Caco-2 (cell line): Measurements from ENCODE around the gene ARPC4. TPM values are rescaled to one million over a fixed set of nuclear protein-coding genes. Genes with fewer than 3 reads are reported as not detected.
A peak's percentile ranks its signal among the peaks of the same experiment; 100 is the strongest.

Source experiments
- BruUV-seq: library from RNA; stranded (reverse); fragments of 400-500 nt; replicated peaks from 2 replicates; lab custom pipeline; 2021; lab: Mats Ljungman, UMichigan
- CTCF ChIA-PET: fragments of 300-600 bp; sonication (Branson Sonifier 250); formaldehyde crosslinking; loops from one replicate; lab custom pipeline; 2022; ENCODE audit warnings: antibody characterized with exemption; lab: Charles Lee
- POLR2A ChIA-PET: fragments of 300-600 bp; sonication (Branson Sonifier 250); formaldehyde crosslinking; loops from one replicate; lab custom pipeline; 2022; ENCODE audit warnings: antibody characterized with exemption; lab: Charles Lee
- DNase-seq, 2 experiments: peaks; one replicate each; pipeline versions ENCODE4 v3.0.0 to v3.0.0-alpha.2; 2020 to 2022
- H3K27me3 ChIP-seq: replicated peaks from 2 replicates; pipeline ENCODE4 v1.6.0; 2011; ENCODE audit warnings: low read length; ENCODE audit not compliant: control insufficient read depth, insufficient read depth
- H3K36me3 ChIP-seq: 2 replicates; pipeline ENCODE4 v1.5.1; 2011; ENCODE audit warnings: low read length; ENCODE audit not compliant: control insufficient read depth, insufficient read depth
- H3K4me1 ChIP-seq: fragments of 250-450 bp; sonication (Bioruptor Pico); 2 replicates; pipeline ENCODE4 v1.5.1; 2020; ENCODE audit warnings: mild to moderate bottlenecking
- H3K4me3 ChIP-seq: 2 replicates; pipeline ENCODE4 v1.5.1; 2011; ENCODE audit warnings: low read depth, mild to moderate bottlenecking, control low read depth, low read length
- H3K9me3 ChIP-seq: fragments of 250-450 bp; sonication (Bioruptor Pico); 2 replicates; pipeline ENCODE4 v1.5.1; 2020; ENCODE audit warnings: mild to moderate bottlenecking, moderate library complexity
- H3K27ac Mint-ChIP-seq: one replicate; pipeline ENCODE4 v1.8.0; 2022; ENCODE audit warnings: mixed read lengths; ENCODE audit not compliant: unreplicated experiment
- H3K27me3 Mint-ChIP-seq: one replicate; pipeline ENCODE4 v1.8.0; 2022; ENCODE audit warnings: mixed read lengths; ENCODE audit not compliant: insufficient read depth, unreplicated experiment
- H3K36me3 Mint-ChIP-seq: one replicate; pipeline ENCODE4 v1.8.0; 2022; ENCODE audit warnings: mild to moderate bottlenecking, mixed read lengths; ENCODE audit not compliant: insufficient read depth, unreplicated experiment
- H3K4me1 Mint-ChIP-seq: one replicate; pipeline ENCODE4 v1.8.0; 2022; ENCODE audit warnings: low read depth, mixed read lengths; ENCODE audit not compliant: unreplicated experiment
- H3K4me3 Mint-ChIP-seq: one replicate; pipeline ENCODE4 v1.8.0; 2022; ENCODE audit warnings: mild to moderate bottlenecking, moderate library complexity, mixed read lengths; ENCODE audit not compliant: unreplicated experiment
- H3K9me3 Mint-ChIP-seq: one replicate; pipeline ENCODE4 v1.8.0; 2022; ENCODE audit warnings: mixed read lengths; ENCODE audit not compliant: unreplicated experiment
- intact Hi-C: fragments of 100-400 bp; cut with micrococcal nuclease; formaldehyde crosslinking; loops from one replicate; pipeline ENCODE4 v1.10.0; 2022; ENCODE audit not compliant: unreplicated experiment
- total RNA-seq: library from RNA; stranded (reverse); gene quantifications from 2 replicates; pipeline ENCODE4 v1.2.3, GENCODE V29; 2022
- TF ChIP-seq, protein P1 (sequence below), 2 experiments: fragments of 200-600 bp in 1 of 2; IDR thresholded peaks; 1 replicate in 1 of 2; 2 replicates in 1 of 2; pipeline versions ENCODE4 v1.5.1 to v1.8.0; 2011 to 2022; ENCODE audit warnings: antibody characterized with exemption in 1 of 2, control low read depth in 1 of 2, inconsistent platforms in 1 of 2, low read depth in 1 of 2, low read length in 1 of 2, mild to moderate bottlenecking in 1 of 2, moderate library complexity in 1 of 2; ENCODE audit not compliant: insufficient read depth in 1 of 2, severe bottlenecking in 1 of 2, unreplicated experiment in 1 of 2

Gene ARPC4
- total RNA-seq, 1 experiment from 2014 or later, result 158 TPM

DNA sequence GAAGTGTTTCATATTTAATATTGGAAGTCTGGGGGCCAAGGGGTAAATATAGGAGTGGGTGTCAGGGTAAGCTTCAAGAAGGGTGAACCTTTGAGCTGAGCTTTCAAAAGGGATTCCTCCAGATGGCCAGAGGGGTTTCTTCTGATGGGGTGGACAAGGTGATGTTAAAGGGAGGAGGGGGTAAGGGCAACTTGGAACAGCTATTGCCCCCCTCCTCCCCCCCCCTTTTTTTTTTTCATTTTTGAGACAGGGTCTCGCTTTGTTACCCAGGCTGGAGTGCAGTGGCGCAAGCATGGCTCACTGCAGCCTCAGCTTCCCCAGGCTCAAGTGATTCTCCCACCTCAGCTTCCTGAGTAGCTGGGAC, 15.1 kb downstream of the ARPC4 start:
- CTCF ChIA-PET, result interaction anchor here (0.6 kb wide), 1 partner anchor 894 kb away, joined by 3 read pairs; no protein-coding TSS in a partner anchor
- no peak overlapping the region for H3K27ac Mint-ChIP-seq
- intact Hi-C loops, result loop anchor here (1.0 to 2.0 kb wide), 2 partner anchors 37 to 305 kb away; partner anchors contain the start of gene RPUSD3

DNA sequence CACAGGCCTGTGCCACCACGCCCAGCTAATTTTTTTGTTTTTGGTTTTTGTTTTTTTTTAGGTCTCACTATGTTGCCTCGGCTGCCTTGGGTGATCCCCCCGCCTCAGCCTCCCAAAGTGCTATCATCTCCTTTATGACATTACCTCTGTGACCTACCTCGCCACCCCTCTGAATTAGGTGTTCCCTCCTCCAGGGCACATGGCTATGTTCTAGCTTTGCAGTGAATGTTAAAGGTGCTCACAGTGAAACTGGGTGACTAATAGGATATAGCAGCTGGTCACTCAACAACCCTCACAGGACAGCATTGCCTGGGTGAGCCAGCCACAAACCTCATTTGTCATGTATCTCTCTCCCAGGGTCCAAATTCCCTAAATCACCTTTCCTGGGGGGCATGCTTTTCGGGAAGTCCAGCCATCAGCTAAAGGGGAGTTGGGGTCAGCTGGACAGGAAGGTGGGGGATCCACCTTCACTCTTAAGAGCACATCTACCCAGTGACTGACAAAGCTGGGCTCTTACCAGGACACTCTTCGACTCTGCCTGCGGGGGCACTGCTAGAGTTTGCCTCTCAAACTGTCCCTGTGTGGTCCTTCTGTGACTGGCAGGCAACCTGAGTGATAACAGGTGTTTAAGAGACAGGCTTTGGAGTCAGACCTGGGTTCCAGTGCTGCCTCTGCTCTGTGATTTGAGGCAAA, 15.6 kb downstream of the ARPC4 start:
- TF ChIP-seq, protein P1, sequence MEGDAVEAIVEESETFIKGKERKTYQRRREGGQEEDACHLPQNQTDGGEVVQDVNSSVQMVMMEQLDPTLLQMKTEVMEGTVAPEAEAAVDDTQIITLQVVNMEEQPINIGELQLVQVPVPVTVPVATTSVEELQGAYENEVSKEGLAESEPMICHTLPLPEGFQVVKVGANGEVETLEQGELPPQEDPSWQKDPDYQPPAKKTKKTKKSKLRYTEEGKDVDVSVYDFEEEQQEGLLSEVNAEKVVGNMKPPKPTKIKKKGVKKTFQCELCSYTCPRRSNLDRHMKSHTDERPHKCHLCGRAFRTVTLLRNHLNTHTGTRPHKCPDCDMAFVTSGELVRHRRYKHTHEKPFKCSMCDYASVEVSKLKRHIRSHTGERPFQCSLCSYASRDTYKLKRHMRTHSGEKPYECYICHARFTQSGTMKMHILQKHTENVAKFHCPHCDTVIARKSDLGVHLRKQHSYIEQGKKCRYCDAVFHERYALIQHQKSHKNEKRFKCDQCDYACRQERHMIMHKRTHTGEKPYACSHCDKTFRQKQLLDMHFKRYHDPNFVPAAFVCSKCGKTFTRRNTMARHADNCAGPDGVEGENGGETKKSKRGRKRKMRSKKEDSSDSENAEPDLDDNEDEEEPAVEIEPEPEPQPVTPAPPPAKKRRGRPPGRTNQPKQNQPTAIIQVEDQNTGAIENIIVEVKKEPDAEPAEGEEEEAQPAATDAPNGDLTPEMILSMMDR (IDR thresholded peaks at IDR 0.05; ENCODE audit: insufficient read depth in 1 of 2, low read depth in 1 of 2, low read length in 1 of 2, severe bottlenecking in 1 of 2, unreplicated experiment in 1 of 2), result peak; percentile 38 to 71
- Histone ChIP-seq H3K4me1 (peaks cover 12% of the 10 kb centered on the region), H3K27me3 (no peaks in the 10 kb centered on the region), H3K4me3 (no peak overlapping the region), H3K9me3 (no peaks in the 10 kb centered on the region), H3K36me3 (no peaks in the 10 kb centered on the region; the same call in 1 of the 2 replicates)
- H3K36me3 Mint-ChIP-seq, result peaks cover 63% of the 10 kb centered on the region
- no peak overlapping the region for H3K4me3 Mint-ChIP-seq
- H3K4me1 Mint-ChIP-seq, result peaks cover 6% of the 10 kb centered on the region
- no TSS peak for BruUV-seq
- H3K27me3 Mint-ChIP-seq, result no peaks in the 10 kb centered on the region
- POLR2A ChIA-PET, result interaction anchor here (0.7 to 1.9 kb wide), 2 partner anchors 16 to 89 kb away, joined by 5 to 8 read pairs; partner anchors contain the start of gene ARPC4
- peak overlapping the region; percentile 87 for H3K27ac Mint-ChIP-seq
- H3K9me3 Mint-ChIP-seq, result no peaks in the 10 kb centered on the region
- DNase-seq, result peak; percentile 69 to 72
- CTCF ChIA-PET, result interaction anchor here (0.7 to 1.8 kb wide), 4 partner anchors 16 to 138 kb away, joined by 3 to 7 read pairs (median 4); partner anchors contain the start of gene ARPC4
- intact Hi-C loops, result loop anchor here (1.0 to 2.0 kb wide), 2 partner anchors 36 to 305 kb away; partner anchors contain the start of gene RPUSD3

More for the DNA sequence above, 15.1 kb downstream of the ARPC4 start:
- H3K27me3 Mint-ChIP-seq, result no peaks in the 10 kb centered on the region
- peaks cover 6% of the 10 kb centered on the region for H3K4me1 Mint-ChIP-seq
- TF ChIP-seq, protein P1 (IDR thresholded peaks at IDR 0.05; ENCODE audit: insufficient read depth in 1 of 2, low read depth in 1 of 2, low read length in 1 of 2, severe bottlenecking in 1 of 2, unreplicated experiment in 1 of 2), result no peak
- H3K9me3 ChIP-seq, result no peaks in the 10 kb centered on the region
- peaks cover 68% of the 10 kb centered on the region for H3K36me3 Mint-ChIP-seq
- no TSS peak for BruUV-seq
- H3K27me3 ChIP-seq, result no peaks in the 10 kb centered on the region
- H3K36me3 ChIP-seq, result no peaks in the 10 kb centered on the region; the same call in 1 of the 2 replicates
- no peak for DNase-seq
- no peak overlapping the region for H3K4me3 ChIP-seq
- no peak overlapping the region for H3K4me3 Mint-ChIP-seq
- POLR2A ChIA-PET, result interaction anchor here (0.7 to 1.1 kb wide), 2 partner anchors 15 to 89 kb away, joined by 3 to 5 read pairs; partner anchors contain the start of gene ARPC4
- no peaks in the 10 kb centered on the region for H3K9me3 Mint-ChIP-seq
- peaks cover 12% of the 10 kb centered on the region for H3K4me1 ChIP-seq

- no TSS peak for BruUV-seq
- Histone ChIP-seq H3K36me3 (no peaks in the 10 kb centered on the region; the same call in 1 of the 2 replicates), H3K27me3 (no peaks in the 10 kb centered on the region), H3K4me1 (peaks cover 12% of the 10 kb centered on the region), H3K9me3 (no peaks in the 10 kb centered on the region), H3K4me3 (peak overlapping the region; percentile 61)
- intact Hi-C loops, result loop anchor here (2.0 kb wide), 1 partner anchor 36 kb away; the partner anchor contains the start of gene RPUSD3
- Mint-ChIP-seq H3K4me3 (peak overlapping the region; percentile 47), H3K9me3 (no peaks in the 10 kb centered on the region), H3K27ac (peak overlapping the region; percentile 87), H3K36me3 (peaks cover 55% of the 10 kb centered on the region), H3K4me1 (peaks cover 6% of the 10 kb centered on the region), H3K27me3 (no peaks in the 10 kb centered on the region)
- POLR2A ChIA-PET, result interaction anchor here (0.5 to 1.9 kb wide), 2 partner anchors 16 to 78 kb away, joined by 5 to 8 read pairs; partner anchors contain the start of genes ARPC4 and BRPF1
- DNase-seq, result no peak
- CTCF ChIA-PET, result interaction anchor here (0.7 to 1.8 kb wide), 5 partner anchors 16 to 137 kb away, joined by 3 to 7 read pairs (median 3); partner anchors contain the start of genes ARPC4 and IL17RC
- TF ChIP-seq, protein P1 (IDR thresholded peaks at IDR 0.05; ENCODE audit: insufficient read depth in 1 of 2, low read depth in 1 of 2, low read length in 1 of 2, severe bottlenecking in 1 of 2, unreplicated experiment in 1 of 2), result no peak
Observed at GRCh38 chr3:9809239-9809614, 16.3 kb downstream of the ARPC4 start.
